Measurements from ENCODE around the gene PFDN4. TPM values are rescaled to one million over a fixed set of nuclear protein-coding genes. Genes with fewer than 3 reads are reported as not detected.
"Not testable (repeated sequence)": the region's sequence is repeated elsewhere in the genome, so short reads cannot be mapped to it uniquely, and the experiment has no call there.

Gene PFDN4
- total and polyA plus RNA-seq, 12 donors = 21.9 to 56.3 (median 30.7) TPM

GRCh38 chr20:54221996-54222890, 14.4 kb downstream of the PFDN4 start:
- Histone ChIP-seq H3K4me3 (no peak overlapping the region), H3K36me3 (peaks cover 0 to 19% (median 0%) of the 10 kb centered on the region in 9 donors), H3K4me1 (peaks cover 0 to 32% (median 18%) of the 10 kb centered on the region in 9 donors), H3K9me3 (no peaks in the 10 kb centered on the region), H3K27ac (no peak overlapping the region), H3K27me3 (no peaks in the 10 kb centered on the region)
- 54 to 57% methylated on average over 17 of the region's 17 CpGs for WGBS, 2 donors
- ATAC-seq = peak in 7 of 8 donors; percentile 46 to 90 (median 67)
- intact Hi-C loops (cut with DNase I) = loop anchor here in 8 of 10 donors (2.0 to 10.0 kb wide), 5 partner anchors 243 to 427 kb away; partner anchors contain the start of gene DOK5 (in 1 of the 8)
- no peak for TF ChIP-seq CTCF (IDR thresholded peaks at IDR 0.05)
- no peak for DNase-seq

GRCh38 chr20:54223285-54223684, 15.4 kb downstream of the PFDN4 start:
- peaks cover 0 to 25% (median 15%) of the 10 kb centered on the region in 9 donors for H3K4me1 ChIP-seq

GRCh38 chr20:54223751-54224150, 15.9 kb downstream of the PFDN4 start:
- TF ChIP-seq CTCF (IDR thresholded peaks at IDR 0.05) = no peak
- WGBS, 2 donors = 32 to 53% methylated on average over 4 of the region's 4 CpGs
- Histone ChIP-seq H3K4me1 (peaks cover 0 to 20% (median 11%) of the 10 kb centered on the region in 9 donors), H3K27me3 (no peaks in the 10 kb centered on the region), H3K36me3 (peaks cover 0 to 13% (median 0%) of the 10 kb centered on the region in 9 donors), H3K27ac (no peak overlapping the region), H3K4me3 (no peak overlapping the region), H3K9me3 (peaks cover 0 to 12% (median 0%) of the 10 kb centered on the region in 11 donors)
- DNase-seq = no peak
- ATAC-seq = no peak
- intact Hi-C loops (cut with DNase I) = loop anchor here in 7 of 10 donors (2.0 to 10.0 kb wide), 4 partner anchors 241 to 425 kb away; partner anchors contain the start of gene DOK5 (in 1 of the 7)

More at GRCh38 chr20:54223285-54223684, 15.4 kb downstream of the PFDN4 start:
- H3K27me3 ChIP-seq = no peaks in the 10 kb centered on the region
- no peak overlapping the region for H3K27ac ChIP-seq
- peaks cover 0 to 13% (median 0%) of the 10 kb centered on the region in 9 donors for H3K36me3 ChIP-seq
- intact Hi-C loops (cut with DNase I) = loop anchor here in 7 of 10 donors (2.0 to 10.0 kb wide), 4 partner anchors 242 to 426 kb away; partner anchors contain the start of gene DOK5 (in 1 of the 7)
- H3K4me3 ChIP-seq = no peak overlapping the region
- H3K9me3 ChIP-seq = peaks cover 0 to 9% (median 0%) of the 10 kb centered on the region in 11 donors
- DNase-seq (no peak), ATAC-seq (no peak)
- WGBS, 2 donors = 73 to 76% methylated on average over 5 of the region's 5 CpGs
- TF ChIP-seq CTCF (IDR thresholded peaks at IDR 0.05) = no peak

GRCh38 chr20:54224642-54225041, 16.8 kb downstream of the PFDN4 start:
- H3K27me3 ChIP-seq, ATAC-seq: not testable (repeated sequence)
- 84 to 95% methylated on average over 9 of the region's 9 CpGs for WGBS, 2 donors

More at GRCh38 chr20:54224642-54225041, 16.8 kb downstream of the PFDN4 start:
- H3K27ac ChIP-seq, H3K36me3 ChIP-seq, DNase-seq, H3K4me3 ChIP-seq: not testable (repeated sequence)
- H3K9me3 ChIP-seq = peaks cover 0 to 12% (median 0%) of the 10 kb centered on the region in 11 donors
- H3K4me1 ChIP-seq = peaks cover 0 to 13% (median 2%) of the 10 kb centered on the region in 9 donors
- intact Hi-C loops (cut with DNase I) = loop anchor here in 6 of 10 donors (5.0 to 10.0 kb wide), 3 partner anchors 240 to 423 kb away; partner anchors contain the start of gene DOK5 (in 1 of the 6)
